RWPE1 (cell line): Measurements from ENCODE around the gene KCNIP1.

ENCODE experiments used
- CTCF ChIA-PET: fragments of 350-600 bp; sonication (Branson Sonifier 250); formaldehyde crosslinking; extraction: SDS; loops from one replicate; lab custom pipeline; 2021; lab: Yijun Ruan, JAX
- POLR2A ChIA-PET: fragments of 400-600 bp; formaldehyde crosslinking; extraction: SDS; loops from one replicate; lab custom pipeline; 2020; ENCODE audit warnings: antibody characterized with exemption; ENCODE audit not compliant: low non-redundant PET; lab: Yijun Ruan, JAX
- DNase-seq: peaks from one replicate; pipeline ENCODE4 v3.0.0; 2012; ENCODE audit warnings: low spot score
- H3K27ac ChIP-seq: fragments of 450-650 bp; 2 replicates; pipeline ENCODE4 v1.5.1; 2017
- CTCF ChIP-seq: fragments of 450-650 bp; conservative IDR thresholded peaks from 2 replicates; pipeline ENCODE4 v1.5.1; 2017; ENCODE audit warnings: low read depth, mild to moderate bottlenecking

The KCNIP1 gene

GRCh38 chr5:170573114-170573513 lies 69.3 kb downstream of the KCNIP1 start:
- no peak overlapping the region for H3K27ac ChIP-seq
- ChIA-PET CTCF (no interaction called here), POLR2A (no interaction called here)
- no peak for TF ChIP-seq CTCF
- DNase-seq, result no peak

GRCh38 chr5:170573660-170574059 lies 69.8 kb downstream of the KCNIP1 start:
- ChIA-PET CTCF (interaction anchor here (0.7 to 1.1 kb wide), 2 partner anchors 50 to 1815 kb away, joined by 3 to 4 read pairs; no protein-coding TSS in a partner anchor), POLR2A (no interaction called here)
- TF ChIP-seq CTCF, result no peak
- DNase-seq, result no peak
- H3K27ac ChIP-seq, result no peak overlapping the region

GRCh38 chr5:170576602-170577535 lies 73.0 kb downstream of the KCNIP1 start:
- CTCF ChIA-PET, result no interaction called here
- POLR2A ChIA-PET, result no interaction called here
- no peak for DNase-seq

GRCh38 chr5:170579601-170580000 lies 75.8 kb downstream of the KCNIP1 start:
- ChIA-PET POLR2A (no interaction called here), CTCF (interaction anchor here (0.6 to 0.7 kb wide), 2 partner anchors 44 to 1666 kb away, joined by 3 to 4 read pairs; no protein-coding TSS in a partner anchor)
- no peak for TF ChIP-seq CTCF

More at GRCh38 chr5:170576602-170577535, 73.0 kb downstream of the KCNIP1 start:
- no peak for TF ChIP-seq CTCF
- no peak overlapping the region for H3K27ac ChIP-seq

GRCh38 chr5:170581211-170581610 lies 77.4 kb downstream of the KCNIP1 start:
- TF ChIP-seq CTCF, result no peak
- POLR2A ChIA-PET, result no interaction called here
- no peak overlapping the region for H3K27ac ChIP-seq
- DNase-seq, result no peak
- CTCF ChIA-PET, result interaction anchor here (0.6 to 0.7 kb wide), 2 partner anchors 335 to 1268 kb away, joined by 3 read pairs; no protein-coding TSS in a partner anchor

More at GRCh38 chr5:170579601-170580000, 75.8 kb downstream of the KCNIP1 start:
- DNase-seq, result no peak
- H3K27ac ChIP-seq, result no peak overlapping the region

- no peak for DNase-seq
- no peak for TF ChIP-seq CTCF
- no peak overlapping the region for H3K27ac ChIP-seq
- POLR2A ChIA-PET, result no interaction called here
- CTCF ChIA-PET, result interaction anchor here (0.6 kb wide), 1 partner anchor 357 kb away, joined by 3 read pairs; no protein-coding TSS in a partner anchor
Observed at GRCh38 chr5:170582644-170583330, 79.0 kb downstream of the KCNIP1 start.
